GM12891 (cell line): Measurements from ENCODE around the gene OBP2A.

Experiments
- PAX5 ChIP-seq: IDR thresholded peaks from 2 replicates; pipeline ENCODE4 v1.6.1; 2011; ENCODE audit warnings: low read length, moderate library complexity, mild to moderate bottlenecking; ENCODE audit not compliant: insufficient read depth, severe bottlenecking
- POLR2A ChIP-seq: IDR thresholded peaks from 2 replicates; pipeline ENCODE4 v1.6.1; 2011; ENCODE audit warnings: low read depth, low read length, control low read depth
- POLR2AphosphoS5 ChIP-seq: IDR thresholded peaks from 2 replicates; pipeline ENCODE4 v1.6.1; 2011; ENCODE audit warnings: low read depth, low read length, control low read depth
- POU2F2 ChIP-seq: IDR thresholded peaks from 2 replicates; pipeline ENCODE4 v1.6.1; 2011; ENCODE audit warnings: low read depth, mild to moderate bottlenecking, control low read depth, low read length, moderate library complexity
- TAF1 ChIP-seq: IDR thresholded peaks from 2 replicates; pipeline ENCODE4 v1.6.1; 2011; ENCODE audit warnings: low read depth, low read length, control low read depth

- no peak for TF ChIP-seq POLR2A
- TF ChIP-seq POU2F2 = no peak
- no peak for TF ChIP-seq TAF1
- TF ChIP-seq POLR2AphosphoS5 = no peak
- TF ChIP-seq PAX5 = no peak
Observed at GRCh38 chr9:135583688-135584011, 37.7 kb downstream of the OBP2A start.
